Activated naive CD4-positive, alpha-beta T cell (primary cell): ENCODE data around the gene LRRC41.
A peak's percentile ranks its signal among the peaks of the same experiment; 100 is the strongest.
"Not testable (repeated sequence)": the region's sequence is repeated elsewhere in the genome, so short reads cannot be mapped to it uniquely, and the experiment has no call there.

ENCODE experiments used
- DNase-seq, 4 experiments: peaks; one replicate each; lab custom pipeline; 2025; lab: John Stamatoyannopoulos, UW

Gene LRRC41

GRCh38 chr1:46285730-46286477 lies 17.5 kb downstream of the LRRC41 start:
- DNase-seq, result no peak

DNA sequence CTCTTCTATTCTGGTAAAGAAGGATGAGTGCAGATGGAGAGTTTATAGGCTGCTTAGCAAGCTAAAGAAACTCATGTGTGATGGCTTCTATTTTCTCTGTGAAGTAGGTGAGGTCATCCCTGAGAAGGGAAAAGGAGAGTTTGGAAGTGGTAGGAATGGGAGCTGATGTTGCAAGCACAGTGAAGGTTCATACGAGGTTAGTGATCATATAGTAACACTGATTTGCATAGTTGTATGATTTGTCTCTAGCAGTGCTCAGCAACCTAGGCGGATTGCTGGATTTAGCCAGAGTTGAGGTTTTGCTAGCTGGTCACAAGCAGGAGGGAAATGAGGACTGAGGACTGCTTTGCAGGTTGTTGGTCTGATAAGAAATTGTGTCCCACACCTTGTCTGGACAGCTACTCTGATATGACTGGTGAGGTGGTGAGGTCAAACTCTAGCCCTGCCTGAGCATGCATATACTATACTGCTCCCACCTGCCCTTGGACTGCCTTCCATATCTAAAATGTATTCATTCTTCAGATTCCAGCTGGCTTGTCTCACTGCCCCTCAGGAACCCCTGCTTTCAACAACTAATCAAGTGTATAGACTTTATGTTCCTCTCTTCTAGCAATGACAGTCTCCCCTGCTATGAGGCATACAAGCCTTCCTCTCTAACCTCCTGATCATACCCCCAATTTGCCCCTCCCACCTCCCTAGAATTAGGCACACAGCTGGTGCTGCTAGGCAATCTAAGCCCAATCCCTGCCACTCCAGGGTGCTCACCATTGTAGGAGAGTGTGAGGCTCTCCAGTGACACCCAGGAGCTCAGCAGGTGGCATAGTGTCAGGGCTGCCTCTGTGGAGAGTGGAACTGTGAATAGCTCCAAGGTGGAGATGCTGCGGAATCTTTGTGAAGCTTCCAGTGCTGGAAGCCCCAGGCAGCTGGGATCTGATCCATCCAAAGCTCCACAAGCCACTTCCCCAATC lies 18.5 kb downstream of the LRRC41 start:
- no peak for DNase-seq

DNA sequence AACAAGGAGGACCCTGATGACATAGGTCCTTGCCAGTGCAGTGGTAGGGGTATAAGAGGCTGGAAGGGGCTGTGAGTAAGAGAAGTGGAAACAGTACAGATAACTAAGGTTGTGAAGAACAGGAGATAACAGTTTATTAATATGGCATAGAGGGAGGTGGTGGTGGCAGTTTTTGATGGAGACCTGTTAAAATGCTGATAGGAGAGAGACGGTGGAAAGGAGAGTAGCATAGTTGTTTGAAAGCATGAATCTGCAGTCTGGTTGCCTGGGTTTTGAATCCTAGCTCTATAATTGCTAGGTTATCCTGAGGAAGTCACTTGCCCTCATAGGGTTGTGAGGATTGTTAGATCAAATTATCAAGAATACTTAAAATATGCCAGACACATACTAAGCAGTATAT lies 19.4 kb downstream of the LRRC41 start:
- DNase-seq, result no peak

- DNase-seq, result no peak
Measured at GRCh38 chr1:46281021-46281420, 22.4 kb downstream of the LRRC41 start.

GRCh38 chr1:46280092-46280491 lies 23.3 kb downstream of the LRRC41 start:
- DNase-seq, result no peak

- no peak for DNase-seq
Measured at GRCh38 chr1:46278807-46279206, 24.6 kb downstream of the LRRC41 start.

GRCh38 chr1:46277658-46278373 lies 25.6 kb downstream of the LRRC41 start:
- DNase-seq, result no peak

GRCh38 chr1:46275030-46275337 lies 28.4 kb downstream of the LRRC41 start:
- DNase-seq, result no peak

DNA sequence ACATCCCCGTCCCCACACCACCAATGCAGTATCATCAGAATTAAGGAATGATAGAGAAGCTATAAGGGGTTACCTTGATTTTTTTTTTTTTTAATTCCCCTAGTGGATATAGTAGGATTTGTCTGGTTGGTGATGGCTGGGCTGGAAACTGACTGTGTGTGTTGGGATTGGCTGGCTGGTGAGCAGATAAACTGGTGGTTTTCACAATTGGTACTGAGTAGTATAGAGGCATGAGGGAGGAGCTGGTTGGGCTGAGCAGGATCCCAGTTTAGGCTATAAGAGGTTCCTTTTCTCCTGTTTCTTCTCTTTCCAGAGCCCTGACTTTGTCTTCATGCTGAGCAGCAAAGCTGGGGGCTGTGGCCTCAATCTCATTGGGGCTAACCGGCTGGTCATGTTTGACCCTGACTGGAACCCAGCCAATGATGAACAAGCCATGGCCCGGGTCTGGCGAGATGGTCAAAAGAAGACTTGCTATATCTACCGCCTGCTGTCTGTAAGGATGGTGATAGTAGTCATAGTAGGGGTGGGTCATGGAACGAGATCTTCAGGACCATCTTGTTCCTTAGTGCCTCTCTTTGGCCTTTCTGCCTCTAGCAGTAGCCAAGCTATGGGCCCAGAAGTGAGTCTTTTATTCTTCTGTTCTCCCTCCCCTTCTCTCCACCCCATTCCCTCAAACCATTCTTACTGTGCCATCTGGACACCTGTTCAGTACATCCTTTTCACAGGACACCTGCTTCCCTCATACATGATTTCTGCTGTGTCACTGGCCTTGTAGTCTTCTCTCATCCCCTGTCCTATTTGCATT lies 29.0 kb downstream of the LRRC41 start:
- no peak for DNase-seq

DNA sequence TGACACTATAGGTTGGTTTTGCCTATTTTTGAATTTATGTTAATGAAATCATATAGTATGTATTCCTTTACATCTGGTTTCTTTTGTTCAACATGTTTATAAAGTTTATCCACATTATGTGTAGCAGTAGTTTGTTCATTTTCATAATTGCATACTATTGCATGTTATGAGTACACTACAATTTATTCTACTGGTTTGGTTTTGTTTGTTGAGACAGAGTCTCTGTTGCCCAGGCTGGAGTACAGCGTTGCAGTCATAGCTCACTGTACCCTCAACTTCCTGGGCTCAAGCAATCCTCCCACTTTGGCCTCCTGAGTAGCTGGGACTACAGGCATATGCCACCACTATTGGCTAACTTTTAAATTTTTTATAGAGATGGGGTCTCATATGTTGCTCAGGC lies 34.8 kb downstream of the LRRC41 start:
- DNase-seq, result no peak

DNA sequence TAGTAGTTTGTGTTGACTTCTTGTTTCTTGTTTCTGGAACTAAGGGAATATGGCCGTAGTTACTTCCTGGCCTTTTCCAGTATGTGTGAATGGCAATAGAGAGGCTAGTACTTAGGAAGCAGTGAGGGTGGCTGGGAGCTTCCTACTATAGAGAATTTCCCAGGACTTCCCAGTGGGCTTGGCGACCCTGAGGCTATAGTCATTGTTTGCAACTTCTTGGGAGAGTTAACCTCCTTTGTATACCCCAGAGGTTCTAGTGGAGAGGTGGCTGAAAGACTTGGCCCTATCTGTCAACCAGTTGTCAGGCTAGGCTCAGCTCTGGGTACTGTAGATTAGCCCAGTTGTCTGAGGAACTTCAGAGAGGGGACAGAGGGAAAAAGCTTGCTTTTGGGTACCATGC lies 40.3 kb downstream of the LRRC41 start:
- no peak for DNase-seq

DNA sequence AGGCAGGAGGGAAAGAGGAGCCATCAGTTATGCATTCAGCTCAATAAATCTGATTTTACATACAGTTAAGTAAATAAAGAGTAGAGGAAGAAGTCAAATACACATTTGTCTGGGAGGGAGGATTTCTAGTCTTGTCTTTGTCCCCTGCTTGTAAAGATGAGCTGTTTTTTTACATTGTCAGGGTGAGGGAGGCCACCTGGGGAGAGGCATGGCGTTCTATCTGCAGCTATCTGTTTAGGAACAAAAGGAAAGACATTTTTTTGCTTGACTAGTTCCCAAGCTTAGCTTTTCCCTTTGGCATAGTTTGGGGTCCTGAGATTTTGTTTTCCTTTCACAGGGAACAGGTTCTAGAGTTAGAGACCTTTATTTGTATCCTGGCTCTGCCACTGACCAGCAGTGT lies 40.9 kb downstream of the LRRC41 start:
- no peak for DNase-seq

DNA sequence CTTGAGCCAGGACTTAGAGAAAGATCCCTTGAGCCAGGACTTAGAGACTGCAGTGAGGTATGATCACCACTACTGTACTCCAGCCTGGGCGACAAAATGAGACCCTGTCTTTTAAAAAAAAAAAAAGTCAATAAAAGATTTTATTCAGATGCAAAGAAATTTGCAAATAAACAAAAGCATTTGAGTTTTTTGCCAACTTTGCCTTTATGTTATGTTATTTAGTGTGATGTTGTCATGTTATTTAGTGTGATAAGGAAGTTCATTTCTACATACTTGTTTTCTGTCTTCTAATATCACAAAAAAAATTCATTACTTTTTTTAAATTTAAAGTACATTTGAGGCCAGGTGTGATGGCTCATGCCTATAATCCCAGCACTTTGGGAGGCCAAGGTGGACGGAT lies 46.9 kb downstream of the LRRC41 start:
- DNase-seq, result no peak

DNA sequence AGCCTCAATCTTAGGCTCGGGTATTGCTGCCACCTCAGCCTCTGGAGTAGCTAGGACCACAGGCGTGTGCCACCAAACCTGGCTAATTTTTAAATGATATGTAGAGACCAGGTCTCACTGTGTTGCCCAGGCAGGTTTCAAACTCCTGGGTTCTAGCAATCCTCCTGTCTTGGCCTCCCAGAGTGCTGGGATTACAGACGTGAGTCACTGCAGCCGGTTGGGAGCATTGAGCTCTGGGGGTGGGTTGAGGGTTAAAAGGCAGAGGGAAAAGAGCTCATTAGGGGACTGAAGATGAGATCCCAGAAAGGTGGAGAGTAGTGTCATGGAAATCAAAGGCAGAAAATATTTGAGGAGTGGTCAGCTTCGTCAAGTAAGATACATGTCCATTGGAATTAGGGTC lies 48.7 kb downstream of the LRRC41 start:
- no peak for DNase-seq

DNA sequence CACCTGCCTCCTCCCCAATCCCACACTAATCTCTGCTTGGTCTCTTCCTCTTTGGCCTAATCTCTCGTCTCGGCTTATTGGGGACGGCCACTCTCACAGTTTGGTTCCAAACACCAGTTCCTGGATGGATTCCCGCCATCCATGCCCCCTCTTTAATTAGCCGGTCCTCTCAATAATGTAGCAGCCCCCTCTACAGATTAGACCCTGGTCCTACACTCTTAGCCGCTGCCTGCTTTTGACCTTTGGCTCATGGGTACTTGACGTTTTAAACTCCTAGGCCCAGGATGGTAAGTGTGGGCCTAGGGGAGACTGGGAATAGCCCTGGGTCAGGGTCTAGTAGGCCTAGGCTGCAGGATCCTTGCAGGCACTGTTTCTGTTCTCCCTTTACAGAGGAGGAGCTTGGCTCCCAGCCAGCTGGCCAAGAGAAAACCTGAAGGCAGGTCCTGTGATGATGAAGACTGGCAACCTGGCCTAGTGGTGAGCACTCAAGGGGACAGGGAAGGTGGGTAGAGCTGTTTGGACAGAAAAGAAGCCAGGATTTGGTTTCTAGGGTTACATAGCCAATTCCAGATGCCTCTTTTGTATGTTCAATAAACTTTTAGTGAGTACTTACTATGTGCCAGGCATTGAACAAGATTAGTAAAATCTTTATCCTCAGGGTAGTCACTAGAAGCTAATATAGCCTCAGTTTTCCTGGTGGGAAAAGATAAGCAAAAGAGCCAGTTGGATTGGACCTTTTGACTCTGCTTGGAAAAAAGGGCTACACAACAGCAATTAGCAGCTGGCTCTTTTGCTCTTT lies 55.1 kb downstream of the LRRC41 start:
- DNase-seq, result no peak

- DNase-seq, result peak; percentile 80 to 93 (median 92)
Measured at GRCh38 chr1:46247436-46248121, 55.8 kb downstream of the LRRC41 start, which contains the start of gene RAD54L. Gene RAD54L, plus strand, starts transcription at chr1:46247763. Its CDS starts 643 bp downstream, at chr1:46248406.

GRCh38 chr1:46246548-46247435 lies 56.6 kb downstream of the LRRC41 start:
- peak in 3 of 4 experiments; percentile 26 to 42 (median 40) for DNase-seq

DNA sequence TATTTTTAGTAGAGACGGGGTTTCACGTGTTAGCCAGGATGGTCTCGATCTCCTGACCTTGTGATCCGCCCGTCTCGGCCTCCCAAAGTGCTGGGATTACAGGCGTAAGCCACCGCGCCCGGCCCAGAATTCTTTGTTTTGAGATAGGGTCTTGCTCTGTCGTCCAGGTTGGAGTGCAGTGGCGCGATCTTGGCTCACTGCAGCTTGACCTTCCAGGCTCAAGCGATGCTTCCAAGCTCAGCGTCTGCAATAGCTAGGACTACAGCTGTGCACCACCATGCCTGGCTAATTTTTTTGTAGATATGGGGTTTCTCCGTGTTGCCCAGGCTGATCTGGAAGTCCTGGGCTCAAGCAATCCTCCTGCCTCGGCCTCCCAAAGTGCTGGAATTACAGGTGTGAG lies 57.3 kb downstream of the LRRC41 start:
- DNase-seq, result not testable (repeated sequence)
